Endothelial cell of umbilical vein (primary cell): ENCODE measurements around the gene AGBL3.

Experiments used
- CTCF ChIP-seq, 2 donors: IDR thresholded peaks; 1 replicate in 1 of 2; 2 replicates in 1 of 2; pipeline ENCODE4 v1.5.1; 2011; ENCODE audit warnings: low read length in 2 of 2, mild to moderate bottlenecking in 2 of 2, moderate library complexity in 2 of 2, control low read depth in 1 of 2, inconsistent platforms in 1 of 2, low read depth in 1 of 2; ENCODE audit not compliant: insufficient read depth in 1 of 2; ENCODE audit errors: extremely low read depth in 1 of 2
- EZH2 ChIP-seq: IDR thresholded peaks from 2 replicates; pipeline ENCODE4 v1.6.1; 2012; ENCODE audit warnings: borderline replicate concordance, low read depth, mild to moderate bottlenecking, moderate library complexity, low read length, inconsistent platforms; ENCODE audit not compliant: severe bottlenecking
- FOS ChIP-seq: IDR thresholded peaks from 2 replicates; pipeline ENCODE4 v1.6.1; 2011; ENCODE audit warnings: mild to moderate bottlenecking, low read length, moderate library complexity, borderline replicate concordance; ENCODE audit not compliant: insufficient read depth
- GATA2 ChIP-seq: IDR thresholded peaks from 2 replicates; pipeline ENCODE4 v1.7.0; 2011; ENCODE audit warnings: low read depth, mild to moderate bottlenecking, moderate library complexity, mixed read lengths, low read length; ENCODE audit not compliant: insufficient read length, insufficient read depth
- JUN ChIP-seq: IDR thresholded peaks from 2 replicates; pipeline ENCODE4 v1.6.1; 2011; ENCODE audit warnings: borderline replicate concordance, low read depth; ENCODE audit not compliant: insufficient read length, insufficient read depth
- MAX ChIP-seq: IDR thresholded peaks from 2 replicates; pipeline ENCODE4 v1.6.1; 2011; ENCODE audit not compliant: insufficient read depth, insufficient read length
- MYC ChIP-seq: IDR thresholded peaks from one replicate; pipeline ENCODE4 v1.6.1; 2011; ENCODE audit warnings: mild to moderate bottlenecking, low read depth, low read length
- POLR2A ChIP-seq: IDR thresholded peaks from 2 replicates; pipeline ENCODE4 v1.6.1; 2012; ENCODE audit warnings: low read depth, mild to moderate bottlenecking, control low read depth, low read length
- POLR2AphosphoS5 ChIP-seq: IDR thresholded peaks from 2 replicates; pipeline ENCODE4 v1.6.1; 2012; ENCODE audit warnings: low read depth, mild to moderate bottlenecking, control low read depth, low read length, moderate library complexity; ENCODE audit not compliant: insufficient read depth

- TF ChIP-seq CTCF (IDR thresholded peaks at IDR 0.05; ENCODE audit: extremely low read depth in 1 of 2, insufficient read depth in 1 of 2, low read depth in 1 of 2, low read length in 2 of 2) (no peak), EZH2 (no peak), MAX (no peak), POLR2A (no peak), FOS (no peak), MYC (no peak), POLR2AphosphoS5 (no peak), GATA2 (no peak), JUN (no peak)
These were observed 178.2 kb downstream of the AGBL3 start for GRCh38 chr7:135164357-135165061.
